OCI-LY3 (cell line): ENCODE measurements around the gene PGAM5.

ENCODE experiments used
- H2AFZ ChIP-seq: fragments of 200-600, 300-600 bp; shearing (Covaris generic); 2 replicates; pipeline ENCODE4 v1.6.0; 2014; ENCODE audit warnings: antibody characterized with exemption, low read depth, low read length
- H3K27ac ChIP-seq: fragments of 200-600, 300-600 bp; sonication (generic); 2 replicates; pipeline ENCODE4 v1.5.1; 2014; ENCODE audit warnings: mild to moderate bottlenecking, low read length, moderate library complexity, mixed read lengths
- H3K27me3 ChIP-seq: fragments of 200-600, 300-600 bp; sonication (generic); 2 replicates; pipeline ENCODE4 v1.6.1; 2014; ENCODE audit warnings: low read depth, low read length, mixed read lengths
- H3K36me3 ChIP-seq: fragments of 200-600, 300-600 bp; sonication (generic); replicated peaks from 2 replicates; pipeline ENCODE3; 2014; ENCODE audit warnings: low read depth, low read length, mixed read lengths
- H3K4me1 ChIP-seq: fragments of 300-600, 200-600 bp; sonication (generic); 2 replicates; pipeline ENCODE4 v1.6.1; 2014; ENCODE audit warnings: low read length, mixed read lengths
- H3K4me2 ChIP-seq: fragments of 200-600, 300-600 bp; sonication (generic); 2 replicates; pipeline ENCODE4 v1.6.1; 2014; ENCODE audit warnings: low read length, mixed read lengths
- H3K4me3 ChIP-seq: fragments of 300-600, 200-600 bp; sonication (generic); 2 replicates; pipeline ENCODE4 v1.5.1; 2014; ENCODE audit warnings: antibody characterized with exemption, mild to moderate bottlenecking, low read length, moderate library complexity
- H3K79me2 ChIP-seq: fragments of 300-600, 200-600 bp; shearing (Covaris generic); 2 replicates; pipeline ENCODE4 v1.6.1; 2014; ENCODE audit warnings: mild to moderate bottlenecking, low read length, mixed read lengths
- H3K9ac ChIP-seq: fragments of 300-600, 200-600 bp; shearing (Covaris generic); 2 replicates; pipeline ENCODE4 v1.6.0; 2014; ENCODE audit warnings: mild to moderate bottlenecking, low read length, moderate library complexity
- H3K9me3 ChIP-seq: fragments of 200-600, 300-600 bp; shearing (Covaris generic); 2 replicates; pipeline ENCODE4 v1.6.1; 2014; ENCODE audit warnings: low read length, mixed read lengths; ENCODE audit not compliant: insufficient read depth
- H4K20me1 ChIP-seq: fragments of 200-600, 300-600 bp; sonication (generic); 2 replicates; pipeline ENCODE4 v1.6.1; 2016; ENCODE audit warnings: low read length, mixed read lengths; ENCODE audit not compliant: insufficient read depth
- EZH2phosphoT487 ChIP-seq: fragments of 200-600 bp; shearing (Covaris generic); IDR thresholded peaks from 2 replicates; pipeline ENCODE4 v1.6.1; 2018; ENCODE audit warnings: antibody characterized with exemption, mixed run types, low read depth
- TF ChIP-seq, protein P1 (sequence below): fragments of 200-600, 300-600 bp; sonication (generic); IDR thresholded peaks from 2 replicates; pipeline ENCODE4 v1.5.1; 2014; ENCODE audit warnings: antibody characterized with exemption, low read length, low read depth

PGAM5 gene

DNA sequence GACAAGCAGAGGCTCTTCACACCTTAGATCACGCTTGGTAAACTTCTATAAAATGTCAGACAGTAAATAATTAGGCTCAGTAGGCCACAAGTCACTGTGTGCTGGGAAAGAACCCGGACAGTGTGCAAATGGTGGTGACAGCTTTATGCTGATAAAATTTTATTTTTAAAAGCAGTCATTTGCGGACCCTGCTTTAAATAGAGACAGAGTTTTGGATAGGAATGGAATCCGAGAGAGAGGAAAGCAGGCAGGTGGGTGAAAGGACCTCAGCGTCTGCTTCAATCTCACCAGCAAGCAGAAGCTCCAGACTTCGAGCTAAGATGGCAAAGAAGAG lies 29.6 kb downstream of the PGAM5 start:
- Histone ChIP-seq H2AFZ (no peak overlapping the region), H3K9ac (no peak overlapping the region), H3K9me3 (no peaks in the 10 kb centered on the region), H4K20me1 (no peaks in the 10 kb centered on the region), H3K27me3 (no peaks in the 10 kb centered on the region), H3K4me1 (no peaks in the 10 kb centered on the region), H3K79me2 (peaks cover 24% of the 10 kb centered on the region), H3K36me3 (peaks cover 72% of the 10 kb centered on the region), H3K4me3 (no peak overlapping the region), H3K4me2 (no peak overlapping the region), H3K27ac (no peak overlapping the region)
- TF ChIP-seq EZH2phosphoT487, result no peak
- TF ChIP-seq, protein P1, sequence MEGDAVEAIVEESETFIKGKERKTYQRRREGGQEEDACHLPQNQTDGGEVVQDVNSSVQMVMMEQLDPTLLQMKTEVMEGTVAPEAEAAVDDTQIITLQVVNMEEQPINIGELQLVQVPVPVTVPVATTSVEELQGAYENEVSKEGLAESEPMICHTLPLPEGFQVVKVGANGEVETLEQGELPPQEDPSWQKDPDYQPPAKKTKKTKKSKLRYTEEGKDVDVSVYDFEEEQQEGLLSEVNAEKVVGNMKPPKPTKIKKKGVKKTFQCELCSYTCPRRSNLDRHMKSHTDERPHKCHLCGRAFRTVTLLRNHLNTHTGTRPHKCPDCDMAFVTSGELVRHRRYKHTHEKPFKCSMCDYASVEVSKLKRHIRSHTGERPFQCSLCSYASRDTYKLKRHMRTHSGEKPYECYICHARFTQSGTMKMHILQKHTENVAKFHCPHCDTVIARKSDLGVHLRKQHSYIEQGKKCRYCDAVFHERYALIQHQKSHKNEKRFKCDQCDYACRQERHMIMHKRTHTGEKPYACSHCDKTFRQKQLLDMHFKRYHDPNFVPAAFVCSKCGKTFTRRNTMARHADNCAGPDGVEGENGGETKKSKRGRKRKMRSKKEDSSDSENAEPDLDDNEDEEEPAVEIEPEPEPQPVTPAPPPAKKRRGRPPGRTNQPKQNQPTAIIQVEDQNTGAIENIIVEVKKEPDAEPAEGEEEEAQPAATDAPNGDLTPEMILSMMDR, result no peak

DNA sequence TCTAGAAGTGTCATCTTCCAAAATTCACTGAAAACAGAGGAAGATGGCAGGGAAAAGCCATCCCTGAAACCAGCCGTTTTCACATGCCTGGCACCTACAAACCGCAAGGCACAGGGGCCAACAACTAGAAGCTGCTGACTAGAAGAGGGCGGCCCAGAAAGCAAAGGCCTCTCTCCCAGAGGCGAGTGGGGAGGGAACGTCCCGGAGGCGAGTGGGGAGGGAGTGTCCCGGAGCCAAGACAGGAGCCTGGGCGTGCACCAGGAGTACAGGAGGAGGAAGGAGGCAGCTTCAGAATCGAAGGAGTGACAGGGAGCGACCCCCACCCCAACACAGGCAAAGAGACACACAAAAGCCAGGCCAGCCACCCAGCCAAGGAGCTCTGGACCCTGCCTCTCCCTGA lies 30.0 kb downstream of the PGAM5 start:
- TF ChIP-seq, protein P1, result no peak
- TF ChIP-seq EZH2phosphoT487, result no peak
- no peak overlapping the region for H3K27ac ChIP-seq

DNA sequence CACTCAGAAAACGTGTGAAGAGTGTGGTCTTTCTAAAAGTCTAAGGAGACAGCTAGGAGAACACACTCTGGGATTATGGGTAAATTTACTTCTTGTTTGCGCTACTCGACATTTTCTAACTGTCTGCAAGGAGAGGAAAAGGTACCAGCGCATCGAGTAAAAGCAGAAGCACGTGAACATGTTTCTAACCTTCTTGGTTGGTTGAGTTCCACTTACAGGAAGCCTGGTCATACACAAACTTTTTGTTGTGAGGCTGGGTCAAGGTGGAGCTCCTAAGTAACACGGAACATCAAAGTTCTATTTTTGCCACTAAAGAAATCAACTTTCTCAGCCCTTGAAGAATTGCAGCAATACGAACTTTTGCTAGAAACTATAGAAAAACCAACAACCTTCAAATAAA lies 31.0 kb downstream of the PGAM5 start:
- Histone ChIP-seq H3K27ac (no peak overlapping the region), H3K4me1 (no peaks in the 10 kb centered on the region), H3K4me3 (no peak overlapping the region), H3K27me3 (no peaks in the 10 kb centered on the region), H3K4me2 (no peak overlapping the region), H2AFZ (no peak overlapping the region), H3K79me2 (peaks cover 29% of the 10 kb centered on the region), H3K9me3 (no peaks in the 10 kb centered on the region), H4K20me1 (no peaks in the 10 kb centered on the region), H3K36me3 (peaks cover 72% of the 10 kb centered on the region), H3K9ac (no peak overlapping the region)
- no peak for TF ChIP-seq EZH2phosphoT487
- TF ChIP-seq, protein P1, result no peak

More for the DNA sequence above, 30.0 kb downstream of the PGAM5 start:
- Histone ChIP-seq H3K36me3 (peaks cover 72% of the 10 kb centered on the region), H3K27me3 (no peaks in the 10 kb centered on the region), H3K4me1 (no peaks in the 10 kb centered on the region), H4K20me1 (no peaks in the 10 kb centered on the region), H3K79me2 (peaks cover 28% of the 10 kb centered on the region), H3K4me2 (no peak overlapping the region), H3K4me3 (no peak overlapping the region), H3K9me3 (no peaks in the 10 kb centered on the region), H3K9ac (no peak overlapping the region), H2AFZ (no peak overlapping the region)

DNA sequence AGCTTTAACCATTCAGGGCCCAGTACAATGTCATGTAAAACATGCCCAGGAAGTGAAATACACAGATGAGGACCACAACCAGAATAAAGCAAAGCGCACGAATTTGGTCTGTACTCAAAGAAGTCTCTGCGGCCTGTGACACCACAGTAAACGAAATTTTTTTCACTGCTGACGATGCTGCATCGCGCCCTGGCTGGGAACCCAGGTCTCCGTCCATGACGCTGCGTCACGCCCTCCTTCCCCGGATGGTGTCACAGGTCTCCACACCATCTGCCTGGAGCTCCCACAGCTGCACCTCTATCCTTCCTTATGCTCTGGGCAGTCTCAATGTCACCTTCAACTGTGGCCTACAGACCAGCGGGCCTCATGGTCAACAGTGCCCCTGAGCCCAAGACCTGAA lies 33.2 kb downstream of the PGAM5 start:
- H4K20me1 ChIP-seq, result no peaks in the 10 kb centered on the region
- no peak overlapping the region for H3K9ac ChIP-seq
- H2AFZ ChIP-seq, result no peak overlapping the region
- H3K27ac ChIP-seq, result no peak overlapping the region
- H3K4me1 ChIP-seq, result no peaks in the 10 kb centered on the region
- no peaks in the 10 kb centered on the region for H3K27me3 ChIP-seq
- TF ChIP-seq, protein P1, result no peak
- TF ChIP-seq EZH2phosphoT487, result no peak
- no peak overlapping the region for H3K4me3 ChIP-seq
- H3K9me3 ChIP-seq, result no peaks in the 10 kb centered on the region
- H3K4me2 ChIP-seq, result no peak overlapping the region
- H3K36me3 ChIP-seq, result peaks cover 73% of the 10 kb centered on the region
- H3K79me2 ChIP-seq, result peaks cover 29% of the 10 kb centered on the region
